ENCODE data around the gene REXO2. TPM values are rescaled to one million over a fixed set of nuclear protein-coding genes. Genes with fewer than 3 reads are reported as not detected.

REXO2 gene
- total and polyA plus RNA-seq, 2 of the 13 experiments (the other 11 are each of a cell fraction or from before 2014, with no cell fraction given): 95.6 to 104 TPM

- TF ChIP-seq ZNF382 (CRISPR knock-in tag; IDR thresholded peaks at IDR 0.05; ENCODE audit: borderline replicate concordance) (no peak), ZNF563 (CRISPR knock-in tag; IDR thresholded peaks at IDR 0.05) (no peak), ZBTB2 (CRISPR knock-in tag; IDR thresholded peaks at IDR 0.05; ENCODE audit: low read depth) (no peak), ONECUT2 (CRISPR knock-in tag; IDR thresholded peaks at IDR 0.05) (no peak), NONO (IDR thresholded peaks at IDR 0.05) (no peak), NONO (CRISPR knock-in tag; conservative IDR thresholded peaks at IDR 0.05) (no peak), XBP1 (CRISPR knock-in tag; IDR thresholded peaks at IDR 0.05) (no peak), KDM1A (CRISPR knock-in tag; IDR thresholded peaks at IDR 0.05) (no peak), ESRRA (CRISPR knock-in tag; IDR thresholded peaks at IDR 0.05; ENCODE audit: low read depth) (no peak), ZSCAN30 (CRISPR knock-in tag; IDR thresholded peaks at IDR 0.05) (no peak), TBP (CRISPR knock-in tag; IDR thresholded peaks at IDR 0.05) (no peak), ZNF343 (CRISPR knock-in tag; IDR thresholded peaks at IDR 0.05) (no peak), ZNF747 (CRISPR knock-in tag; IDR thresholded peaks at IDR 0.05; ENCODE audit: borderline replicate concordance) (no peak), ZNF33A (CRISPR knock-in tag; IDR thresholded peaks at IDR 0.05; ENCODE audit: borderline replicate concordance) (no peak)
- intact Hi-C loops (cut with micrococcal nuclease; ENCODE audit: unreplicated experiment): no loop called here
- no peak overlapping the region for H3K9ac ChIP-seq (ENCODE audit: insufficient read depth, low read depth, low read length)
- H3K79me2 ChIP-seq (ENCODE audit: insufficient read depth, low read length): peaks cover 48% of the 10 kb centered on the region
- H4K20me1 ChIP-seq (ENCODE audit: insufficient read depth, low read length): 0 out of 2 replicates have a peak, but pooled peaks cover 7% of the 10 kb centered on the region
- WGBS (ENCODE audit: low lambda C conversion rate): 97% methylated on average over 1 of the region's 1 CpG
- BruUV-seq (replicated peaks): no TSS peak
- FAIRE-seq: no peak
- in situ Hi-C loops (cut with HindIII; ENCODE audit: extremely low pct_ligation_motif_present, low pct_unique_long_range_greater_than_20kb): no loop called here
- no peak overlapping the region for H3K27ac ChIP-seq (ENCODE audit: extremely low read length, insufficient read depth, low read length)
- ChIA-PET CTCF (ENCODE audit: low intra/inter-chr PET ratio, low total read pairs) (no interaction called here), POLR2A (interaction anchor here (0.8 kb wide), 1 partner anchor 42 kb away, joined by 3 read pairs; the partner anchor contains the start of genes C11orf71 and RBM7)
- ATAC-seq: no peak
- H2AFZ ChIP-seq (ENCODE audit: low read length): no peak overlapping the region
- DNase-seq (ENCODE audit: low spot score): no peak
- no peaks in the 10 kb centered on the region for H3K9me3 ChIP-seq (ENCODE audit: low read length)
- H3K27me3 ChIP-seq (ENCODE audit: control insufficient read depth in 1 of 2, insufficient read depth in 2 of 2, low read length in 2 of 2): no peaks in the 10 kb centered on the region; a peak in 1 of 5 replicates
- H3K4me1 ChIP-seq (ENCODE audit: insufficient read depth, low read length): peaks cover 33% of the 10 kb centered on the region
- H3K4me2 ChIP-seq (ENCODE audit: low read depth, low read length): no peak overlapping the region
- H3K36me3 ChIP-seq (replicated peaks in 1 of 2; ENCODE audit: control insufficient read depth in 1 of 2, insufficient read depth in 2 of 2, low read length in 2 of 2): peaks cover 8 to 12% of the 10 kb centered on the region in 2 experiments; a peak in 4 of 5 replicates
- no peak overlapping the region for H3K4me3 ChIP-seq (replicated peaks in 1 of 3; ENCODE audit: insufficient read depth in 1 of 3, low read depth in 2 of 3, low read length in 3 of 3)
These were observed 3.3 kb downstream of the REXO2 start for GRCh38 chr11:114442536-114442935.

Data from HepG2 (cell line).